HCT116 (cell line): ENCODE data around the gene ZNF207. TPM values are rescaled to one million over a fixed set of nuclear protein-coding genes. Genes with fewer than 3 reads are reported as not detected.

Source experiments
- ATAC-seq: fragments of 200-7000 bp; cut with Tn5 transposase; 2 replicates; pipeline ENCODE4 v1.9.1; 2020; ENCODE audit warnings: mild to moderate bottlenecking, moderate library complexity
- BruUV-seq: library from RNA; stranded (reverse); fragments of 400-500 nt; replicated peaks from 2 replicates; lab custom pipeline; 2021; lab: Mats Ljungman, UMichigan
- CTCF ChIA-PET: fragments of 300-600 bp; sonication (Branson Sonifier 250); formaldehyde crosslinking; loops from one replicate; lab custom pipeline; 2021; ENCODE audit warnings: antibody characterized with exemption; lab: Charles Lee
- POLR2A ChIA-PET: fragments of 300-600, 350-600 bp; sonication (Branson Sonifier 250); formaldehyde crosslinking; loops from one replicate; lab custom pipeline; 2021; ENCODE audit warnings: antibody characterized with exemption; lab: Charles Lee
- RAD21 ChIA-PET, 2 experiments: fragments of 300-600 bp; sonication (Branson Sonifier 250); formaldehyde crosslinking; loops; one replicate each; lab custom pipeline; 2023; ENCODE audit warnings: low total read pairs in 2 of 2; ENCODE audit not compliant: uncharacterized antibody in 2 of 2, unreplicated experiment in 2 of 2, low non-redundant PET in 1 of 2; lab: Charles Lee
- DNase-seq: peaks from one replicate; pipeline ENCODE4 v3.0.0-alpha.2; 2010; ENCODE audit warnings: low read depth, low spot score
- H2AFZ ChIP-seq: fragments of 200-600 bp; shearing (Covaris generic), sonication (generic); 2 replicates; pipeline ENCODE4 v1.6.1; 2017; ENCODE audit warnings: low read depth, mixed run types, mixed read lengths, antibody characterized with exemption, low read length; ENCODE audit not compliant: poor library complexity, severe bottlenecking
- H3K27ac ChIP-seq: 2 replicates; pipeline ENCODE4 v1.5.1; 2012; ENCODE audit warnings: low read depth, low read length
- H3K27me3 ChIP-seq: fragments of 200-600 bp; sonication (generic); 2 replicates; pipeline ENCODE4 v1.6.1; 2016; ENCODE audit warnings: mixed run types, low read length, mixed read lengths; ENCODE audit not compliant: insufficient read depth
- H3K36me3 ChIP-seq, 2 experiments: fragments of 200-500 bp in 1 of 2; fragments of 200-600 bp in 1 of 2; sonication (Bioruptor generic) in 1 of 2; sonication (generic) in 1 of 2; 2 replicates each; pipeline versions ENCODE4 v1.5.1 to v1.6.1; 2014 to 2016; ENCODE audit warnings: low read length in 2 of 2, inconsistent platforms in 1 of 2, mixed read lengths in 1 of 2, mixed run types in 1 of 2; ENCODE audit not compliant: insufficient read depth in 2 of 2, control insufficient read depth in 1 of 2
- H3K4me1 ChIP-seq, 2 experiments: fragments of 200-600 bp in 1 of 2; sonication (generic) in 1 of 2; 2 replicates each; pipeline versions ENCODE4 v1.5.1 to v1.6.1; 2012 to 2017; ENCODE audit warnings: low read length in 2 of 2, inconsistent platforms in 1 of 2, mild to moderate bottlenecking in 1 of 2, mixed read lengths in 1 of 2, mixed run types in 1 of 2, moderate library complexity in 1 of 2; ENCODE audit not compliant: insufficient read depth in 2 of 2, control insufficient read depth in 1 of 2
- H3K4me2 ChIP-seq: fragments of 200-600 bp; sonication (generic); 2 replicates; pipeline ENCODE4 v1.6.1; 2017; ENCODE audit warnings: mixed run types, low read length, mixed read lengths
- H3K4me3 ChIP-seq, 2 experiments: fragments of 200-600 bp in 1 of 2; sonication (generic) in 1 of 2; replicated peaks in 1 of 2; 2 replicates each; pipeline ENCODE4 v1.5.1; 2011 to 2016; ENCODE audit warnings: low read length in 2 of 2, control low read depth in 1 of 2, low read depth in 1 of 2, mild to moderate bottlenecking in 1 of 2, mixed read lengths in 1 of 2, mixed run types in 1 of 2
- H3K79me2 ChIP-seq: fragments of 200-600 bp; sonication (generic); 2 replicates; pipeline ENCODE4 v1.6.1; 2017; ENCODE audit warnings: mild to moderate bottlenecking, mixed run types, low read length, moderate library complexity, mixed read lengths; ENCODE audit not compliant: insufficient read depth
- H3K9ac ChIP-seq: fragments of 200-600 bp; sonication (generic); 2 replicates; pipeline ENCODE4 v1.6.1; 2016; ENCODE audit warnings: low read length, mixed read lengths
- H3K9me2 ChIP-seq: fragments of 200-600 bp; sonication (generic), shearing (Covaris generic); 2 replicates; pipeline ENCODE4 v1.6.1; 2017; ENCODE audit warnings: mixed run types, mild to moderate bottlenecking, moderate library complexity; ENCODE audit not compliant: insufficient read depth
- H3K9me3 ChIP-seq, 2 experiments: fragments of 200-500 bp in 1 of 2; fragments of 200-600 bp in 1 of 2; sonication (Bioruptor generic) in 1 of 2; sonication (generic) in 1 of 2; 2 replicates each; pipeline ENCODE4 v1.6.1; 2014 to 2017; ENCODE audit warnings: low read length in 2 of 2, mixed read lengths in 2 of 2, inconsistent platforms in 1 of 2, low read depth in 1 of 2, mild to moderate bottlenecking in 1 of 2, mixed run types in 1 of 2, moderate library complexity in 1 of 2; ENCODE audit not compliant: control insufficient read depth in 1 of 2, insufficient read depth in 1 of 2
- H4K20me1 ChIP-seq: fragments of 200-600 bp; sonication (generic), shearing (Covaris generic); 2 replicates; pipeline ENCODE4 v1.6.1; 2017; ENCODE audit warnings: mixed run types, mild to moderate bottlenecking, moderate library complexity; ENCODE audit not compliant: insufficient read depth
- CEBPB ChIP-seq: IDR thresholded peaks from 2 replicates; pipeline ENCODE4 v1.6.1; 2012; ENCODE audit warnings: low read depth
- EGR1 ChIP-seq: IDR thresholded peaks from 2 replicates; pipeline ENCODE4 v1.6.1; 2012; ENCODE audit warnings: low read depth
- ELF1 ChIP-seq: IDR thresholded peaks from 2 replicates; pipeline ENCODE4 v1.6.1; 2012; ENCODE audit warnings: low read depth, borderline replicate concordance
- EZH2 ChIP-seq: fragments of 200-600 bp; sonication (generic); IDR thresholded peaks from 2 replicates; pipeline ENCODE4 v1.6.1; 2017; ENCODE audit warnings: antibody characterized with exemption, mixed run types
- FOSL1 ChIP-seq: IDR thresholded peaks from 2 replicates; pipeline ENCODE4 v1.6.1; 2012; ENCODE audit warnings: low read depth
- SP1 ChIP-seq: IDR thresholded peaks from 2 replicates; pipeline ENCODE4 v1.6.1; 2012; ENCODE audit warnings: low read depth
- ZFX ChIP-seq: fragments of 450-650 bp; IDR thresholded peaks from 2 replicates; pipeline ENCODE4 v1.6.1; 2017
- intact Hi-C: fragments of 100-400 bp; cut with micrococcal nuclease; formaldehyde crosslinking; loops from 2 replicates; pipeline ENCODE4 v1.10.0; 2022
- total RNA-seq: library from RNA; stranded (reverse); gene quantifications from one replicate; pipeline ENCODE4 v1.2.1, GENCODE V29; 2021; ENCODE audit not compliant: unreplicated experiment
- TF ChIP-seq, protein P1 (sequence below), 3 experiments: fragments of 200-600 bp in 1 of 3; sonication (generic) in 1 of 3; IDR thresholded peaks in 2 of 3; conservative IDR thresholded peaks in 1 of 3; 2 replicates each; pipeline ENCODE4 v1.5.1; 2012 to 2017; ENCODE audit warnings: low read depth in 2 of 3, low read length in 2 of 3, antibody characterized with exemption in 1 of 3, borderline replicate concordance in 1 of 3, control low read depth in 1 of 3, mild to moderate bottlenecking in 1 of 3, mixed read lengths in 1 of 3, mixed run types in 1 of 3, moderate library complexity in 1 of 3; ENCODE audit not compliant: insufficient read depth in 1 of 3
- TF ChIP-seq, protein P2 (sequence below): IDR thresholded peaks from 2 replicates; pipeline ENCODE4 v1.6.1; 2012

ZNF207 gene
- total RNA-seq, 1 experiment from 2014 or later = 181 TPM

- H3K4me3 ChIP-seq = no peak overlapping the region
- RAD21 ChIA-PET = no interaction called here
- TF ChIP-seq SP1 (no peak), EZH2 (no peak), ZFX (no peak), FOSL1 (no peak), CEBPB (no peak), ELF1 (no peak), EGR1 (no peak)
- TF ChIP-seq, protein P1, sequence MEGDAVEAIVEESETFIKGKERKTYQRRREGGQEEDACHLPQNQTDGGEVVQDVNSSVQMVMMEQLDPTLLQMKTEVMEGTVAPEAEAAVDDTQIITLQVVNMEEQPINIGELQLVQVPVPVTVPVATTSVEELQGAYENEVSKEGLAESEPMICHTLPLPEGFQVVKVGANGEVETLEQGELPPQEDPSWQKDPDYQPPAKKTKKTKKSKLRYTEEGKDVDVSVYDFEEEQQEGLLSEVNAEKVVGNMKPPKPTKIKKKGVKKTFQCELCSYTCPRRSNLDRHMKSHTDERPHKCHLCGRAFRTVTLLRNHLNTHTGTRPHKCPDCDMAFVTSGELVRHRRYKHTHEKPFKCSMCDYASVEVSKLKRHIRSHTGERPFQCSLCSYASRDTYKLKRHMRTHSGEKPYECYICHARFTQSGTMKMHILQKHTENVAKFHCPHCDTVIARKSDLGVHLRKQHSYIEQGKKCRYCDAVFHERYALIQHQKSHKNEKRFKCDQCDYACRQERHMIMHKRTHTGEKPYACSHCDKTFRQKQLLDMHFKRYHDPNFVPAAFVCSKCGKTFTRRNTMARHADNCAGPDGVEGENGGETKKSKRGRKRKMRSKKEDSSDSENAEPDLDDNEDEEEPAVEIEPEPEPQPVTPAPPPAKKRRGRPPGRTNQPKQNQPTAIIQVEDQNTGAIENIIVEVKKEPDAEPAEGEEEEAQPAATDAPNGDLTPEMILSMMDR (IDR thresholded peaks at IDR 0.05 in 2 of 3, conservative IDR thresholded peaks at IDR 0.05 in 1 of 3; ENCODE audit: borderline replicate concordance in 1 of 3, insufficient read depth in 1 of 3, low read depth in 2 of 3, low read length in 2 of 3) = no peak
- TF ChIP-seq, protein P2, sequence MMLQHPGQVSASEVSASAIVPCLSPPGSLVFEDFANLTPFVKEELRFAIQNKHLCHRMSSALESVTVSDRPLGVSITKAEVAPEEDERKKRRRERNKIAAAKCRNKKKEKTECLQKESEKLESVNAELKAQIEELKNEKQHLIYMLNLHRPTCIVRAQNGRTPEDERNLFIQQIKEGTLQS = no peak
- TF ChIP-seq, all 23 proteins: peak for 0
- Histone ChIP-seq H3K36me3 (peaks cover 22 to 23% of the 10 kb centered on the region in 2 experiments), H3K9me3 (no peaks in the 10 kb centered on the region), H3K79me2 (peaks cover 16% of the 10 kb centered on the region), H3K27me3 (no peaks in the 10 kb centered on the region), H4K20me1 (peaks cover 4% of the 10 kb centered on the region; the same call in 1 of the 2 replicates), H2AFZ (no peak overlapping the region), H3K9me2 (no peaks in the 10 kb centered on the region), H3K27ac (no peak overlapping the region), H3K4me2 (no peak overlapping the region), H3K4me1 (no peaks in the 10 kb centered on the region), H3K9ac (no peak overlapping the region)
- POLR2A ChIA-PET = interaction anchor here (0.7 kb wide), 1 partner anchor 128 kb away, joined by 3 read pairs; no protein-coding TSS in a partner anchor
- intact Hi-C loops = no loop called here
- no peak for ATAC-seq
- CTCF ChIA-PET = no interaction called here
- DNase-seq = no peak
- no TSS peak for BruUV-seq
Measured at GRCh38 chr17:32383926-32384434, 34.0 kb downstream of the ZNF207 start.
